ENCODE data around the gene SIRPA.

DNA sequence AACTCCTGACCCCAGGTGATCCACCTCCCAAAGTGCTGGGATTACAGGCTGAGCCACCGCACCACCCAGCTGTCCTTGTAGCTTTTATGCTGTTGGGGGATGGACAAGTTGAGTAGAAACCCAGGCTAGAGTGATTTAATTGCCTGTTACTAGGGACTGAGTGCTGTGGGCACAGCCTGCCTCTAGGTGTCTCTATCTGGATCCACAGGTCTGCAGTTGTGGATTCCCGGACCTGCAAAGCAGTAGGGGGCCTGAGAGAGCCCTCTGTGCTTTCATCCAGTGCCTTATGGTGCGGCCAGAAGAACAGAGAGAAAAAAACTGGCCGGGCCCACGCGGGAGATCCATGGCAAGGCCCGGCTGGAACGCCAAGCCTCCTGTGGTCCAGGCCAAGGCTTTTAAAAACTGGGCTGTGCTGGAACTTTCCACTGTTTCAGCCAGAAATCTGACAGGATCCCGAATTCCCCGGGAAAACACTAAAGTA lies 5.2 kb downstream of the SIRPA start:
- TF ChIP-seq, protein P1, sequence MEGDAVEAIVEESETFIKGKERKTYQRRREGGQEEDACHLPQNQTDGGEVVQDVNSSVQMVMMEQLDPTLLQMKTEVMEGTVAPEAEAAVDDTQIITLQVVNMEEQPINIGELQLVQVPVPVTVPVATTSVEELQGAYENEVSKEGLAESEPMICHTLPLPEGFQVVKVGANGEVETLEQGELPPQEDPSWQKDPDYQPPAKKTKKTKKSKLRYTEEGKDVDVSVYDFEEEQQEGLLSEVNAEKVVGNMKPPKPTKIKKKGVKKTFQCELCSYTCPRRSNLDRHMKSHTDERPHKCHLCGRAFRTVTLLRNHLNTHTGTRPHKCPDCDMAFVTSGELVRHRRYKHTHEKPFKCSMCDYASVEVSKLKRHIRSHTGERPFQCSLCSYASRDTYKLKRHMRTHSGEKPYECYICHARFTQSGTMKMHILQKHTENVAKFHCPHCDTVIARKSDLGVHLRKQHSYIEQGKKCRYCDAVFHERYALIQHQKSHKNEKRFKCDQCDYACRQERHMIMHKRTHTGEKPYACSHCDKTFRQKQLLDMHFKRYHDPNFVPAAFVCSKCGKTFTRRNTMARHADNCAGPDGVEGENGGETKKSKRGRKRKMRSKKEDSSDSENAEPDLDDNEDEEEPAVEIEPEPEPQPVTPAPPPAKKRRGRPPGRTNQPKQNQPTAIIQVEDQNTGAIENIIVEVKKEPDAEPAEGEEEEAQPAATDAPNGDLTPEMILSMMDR (IDR thresholded peaks at IDR 0.05), result peak; percentile 75
- no peak for TF ChIP-seq ZFX (IDR thresholded peaks at IDR 0.05; ENCODE audit: borderline replicate concordance)

Data from 22Rv1 (cell line).